ENCODE measurements around the gene SPIRE1.

SPIRE1 gene

DNA sequence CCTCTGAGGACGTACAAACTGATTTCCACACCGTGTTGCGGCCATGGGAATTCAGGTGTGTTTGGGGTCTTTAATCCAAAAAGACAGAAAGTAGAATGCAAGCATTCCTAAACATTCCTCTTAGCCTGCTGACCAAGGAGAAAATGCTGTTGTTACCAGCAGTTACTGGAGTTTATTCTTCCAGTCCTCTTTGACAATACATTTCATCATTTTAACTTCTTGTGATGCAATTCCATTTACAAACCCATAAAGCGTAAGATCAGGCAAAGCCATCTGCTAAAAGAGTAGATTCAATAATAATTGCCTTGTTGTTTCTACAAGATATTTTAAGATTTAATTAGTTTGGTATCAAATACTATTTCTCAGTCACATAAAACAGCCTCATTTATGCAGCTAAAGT lies 32.7 kb downstream of the SPIRE1 start:
- no peak for DNase-seq (ENCODE audit: low read depth, low spot score)
- TF ChIP-seq, protein P1, sequence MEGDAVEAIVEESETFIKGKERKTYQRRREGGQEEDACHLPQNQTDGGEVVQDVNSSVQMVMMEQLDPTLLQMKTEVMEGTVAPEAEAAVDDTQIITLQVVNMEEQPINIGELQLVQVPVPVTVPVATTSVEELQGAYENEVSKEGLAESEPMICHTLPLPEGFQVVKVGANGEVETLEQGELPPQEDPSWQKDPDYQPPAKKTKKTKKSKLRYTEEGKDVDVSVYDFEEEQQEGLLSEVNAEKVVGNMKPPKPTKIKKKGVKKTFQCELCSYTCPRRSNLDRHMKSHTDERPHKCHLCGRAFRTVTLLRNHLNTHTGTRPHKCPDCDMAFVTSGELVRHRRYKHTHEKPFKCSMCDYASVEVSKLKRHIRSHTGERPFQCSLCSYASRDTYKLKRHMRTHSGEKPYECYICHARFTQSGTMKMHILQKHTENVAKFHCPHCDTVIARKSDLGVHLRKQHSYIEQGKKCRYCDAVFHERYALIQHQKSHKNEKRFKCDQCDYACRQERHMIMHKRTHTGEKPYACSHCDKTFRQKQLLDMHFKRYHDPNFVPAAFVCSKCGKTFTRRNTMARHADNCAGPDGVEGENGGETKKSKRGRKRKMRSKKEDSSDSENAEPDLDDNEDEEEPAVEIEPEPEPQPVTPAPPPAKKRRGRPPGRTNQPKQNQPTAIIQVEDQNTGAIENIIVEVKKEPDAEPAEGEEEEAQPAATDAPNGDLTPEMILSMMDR (IDR thresholded peaks at IDR 0.05; ENCODE audit: low read depth, low read length): no peak
- no peak overlapping the region for H3K4me3 ChIP-seq (ENCODE audit: low read depth, low read length)
- in situ Hi-C loops (cut with HindIII; ENCODE audit: low sequenced_read_pairs): no loop called here

DNA sequence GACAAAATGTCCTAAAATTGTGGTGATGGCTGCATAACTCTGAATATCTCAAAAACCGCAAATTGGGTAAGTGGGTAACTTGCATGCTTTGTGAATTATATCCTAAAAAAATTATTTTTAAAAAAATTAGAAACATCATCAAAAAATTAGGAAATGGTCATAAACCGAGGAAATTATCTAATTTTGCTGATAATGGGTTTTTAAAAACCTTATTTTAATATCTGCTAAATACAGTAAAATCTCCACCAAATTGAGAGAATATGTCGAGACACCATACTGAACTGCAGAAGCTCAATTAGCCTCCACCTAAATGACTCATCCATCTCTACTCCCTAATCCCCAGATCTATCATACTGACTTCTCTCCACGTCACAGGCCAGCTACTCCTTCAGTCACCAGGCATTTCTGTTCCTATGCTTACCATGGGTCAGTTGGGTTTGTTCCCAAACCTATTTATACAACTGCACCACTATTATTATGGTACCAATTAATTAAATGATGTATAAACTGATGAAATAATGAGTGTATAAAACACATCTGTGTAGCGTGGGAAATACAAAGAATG lies 36.1 kb downstream of the SPIRE1 start:
- TF ChIP-seq, protein P1 (IDR thresholded peaks at IDR 0.05; ENCODE audit: low read depth, low read length): no peak
- in situ Hi-C loops (cut with HindIII; ENCODE audit: low sequenced_read_pairs): no loop called here
- H3K4me3 ChIP-seq (ENCODE audit: low read depth, low read length): no peak overlapping the region
- peak; percentile 65 for DNase-seq (ENCODE audit: low read depth, low spot score)

DNA sequence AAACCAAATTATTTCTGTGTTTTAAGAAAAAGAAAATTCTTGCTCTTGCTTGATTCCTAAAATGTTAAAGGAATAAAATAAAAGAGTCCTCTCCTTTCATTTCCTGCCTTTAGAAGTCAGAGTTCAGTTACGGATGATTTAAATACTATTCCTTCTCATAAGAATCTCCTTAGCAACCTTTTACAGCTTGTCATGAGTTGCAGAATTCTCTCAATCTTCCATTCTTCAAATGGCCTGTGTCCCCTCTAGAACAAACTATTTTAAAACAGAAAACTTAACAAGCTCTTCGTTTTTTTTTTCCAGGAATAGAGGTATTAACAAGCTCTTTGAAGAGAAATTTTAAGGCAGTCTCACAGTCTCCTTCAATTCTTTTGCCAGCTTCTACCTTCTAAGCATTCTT lies 42.2 kb downstream of the SPIRE1 start:
- TF ChIP-seq, protein P1 (IDR thresholded peaks at IDR 0.05; ENCODE audit: low read depth, low read length): no peak
- no peak for DNase-seq (ENCODE audit: low read depth, low spot score)
- in situ Hi-C loops (cut with HindIII; ENCODE audit: low sequenced_read_pairs): no loop called here
- no peak overlapping the region for H3K4me3 ChIP-seq (ENCODE audit: low read depth, low read length)

DNA sequence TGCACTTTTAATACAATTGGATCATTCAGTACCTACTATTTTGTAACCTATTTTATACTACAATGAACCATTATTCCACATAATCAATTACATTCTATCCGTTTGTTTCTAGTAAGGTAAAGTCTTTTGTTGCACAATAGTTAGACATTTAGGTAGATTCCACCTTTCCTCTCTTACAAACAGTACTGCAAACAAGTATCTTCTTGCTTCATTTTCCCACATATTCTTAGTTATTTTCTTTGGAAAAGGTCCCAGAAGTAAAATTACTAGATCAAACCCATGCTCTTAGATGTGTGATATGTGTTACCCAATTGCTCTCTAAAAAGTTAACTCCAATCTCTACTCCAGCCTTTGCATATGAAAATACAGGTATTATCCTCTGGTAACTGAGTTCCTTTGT lies 49.6 kb downstream of the SPIRE1 start:
- H3K4me3 ChIP-seq (ENCODE audit: low read depth, low read length): no peak overlapping the region
- TF ChIP-seq, protein P1 (IDR thresholded peaks at IDR 0.05; ENCODE audit: low read depth, low read length): no peak
- in situ Hi-C loops (cut with HindIII; ENCODE audit: low sequenced_read_pairs): no loop called here
- DNase-seq (ENCODE audit: low read depth, low spot score): peak; percentile 68

DNA sequence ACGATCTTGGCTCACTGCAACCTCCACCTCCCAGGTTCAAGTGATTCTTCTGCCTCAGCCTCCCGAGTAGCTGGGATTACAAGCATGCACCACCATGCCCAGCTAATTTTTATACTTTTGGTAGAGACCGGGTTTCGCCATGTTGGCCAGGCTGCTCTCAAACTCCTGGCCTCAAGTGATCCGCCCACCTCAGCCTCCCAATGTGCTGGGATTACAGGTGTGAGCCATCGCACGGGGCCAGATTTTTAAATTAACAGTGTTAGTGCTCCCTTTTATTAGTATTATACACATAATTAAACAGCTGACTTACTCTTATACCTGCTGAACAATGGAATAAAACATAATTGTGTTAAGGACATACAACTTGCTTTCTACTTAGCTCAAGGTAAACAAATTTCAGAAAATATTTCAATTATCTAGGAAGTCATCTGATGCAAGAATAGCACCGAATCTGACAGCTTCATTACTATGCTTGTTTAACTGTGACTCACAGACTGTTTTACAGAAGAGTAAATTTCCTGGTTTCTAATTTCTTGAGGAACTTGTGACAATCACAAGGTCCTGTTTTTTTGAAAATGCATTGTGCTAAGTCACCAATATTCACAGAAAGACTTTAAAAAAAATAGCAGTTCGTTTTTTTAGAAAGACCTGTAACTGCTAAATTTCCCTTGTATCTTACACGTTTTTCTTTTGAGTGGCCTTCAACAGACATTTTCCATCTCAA lies 51.2 kb downstream of the SPIRE1 start:
- in situ Hi-C loops (cut with HindIII; ENCODE audit: low sequenced_read_pairs): no loop called here
- DNase-seq (ENCODE audit: low read depth, low spot score): peak; percentile 75
- no peak overlapping the region for H3K4me3 ChIP-seq (ENCODE audit: low read depth, low read length)

DNA sequence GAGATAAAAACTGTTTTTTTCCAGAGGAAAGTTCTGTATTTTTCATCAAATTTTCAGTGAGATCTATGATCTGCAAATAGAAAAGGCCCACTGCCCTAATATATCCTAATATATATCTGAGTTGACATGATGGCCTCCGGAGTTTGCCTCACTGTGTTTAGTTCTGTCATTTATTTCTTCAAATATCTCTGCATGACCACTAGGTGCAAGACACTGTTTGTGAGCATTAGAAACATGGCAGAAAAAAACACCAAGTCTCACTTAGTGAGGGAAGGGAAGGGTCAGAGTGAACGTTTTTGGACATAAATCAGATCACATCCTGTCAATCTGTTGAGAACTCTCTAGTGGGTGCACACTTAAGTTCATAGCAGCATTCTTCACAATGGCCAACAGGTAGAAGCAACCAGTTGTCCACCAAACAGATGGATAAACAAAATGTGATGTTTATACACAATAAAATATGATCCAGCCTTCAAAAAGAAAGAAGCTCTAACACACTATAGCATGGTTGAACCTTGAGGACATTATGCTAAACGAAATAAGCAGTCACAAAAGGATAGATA lies 53.4 kb downstream of the SPIRE1 start:
- in situ Hi-C loops (cut with HindIII; ENCODE audit: low sequenced_read_pairs): no loop called here
- no peak for DNase-seq (ENCODE audit: low read depth, low spot score)
- no peak overlapping the region for H3K4me3 ChIP-seq (ENCODE audit: low read depth, low read length)
- TF ChIP-seq, protein P1 (IDR thresholded peaks at IDR 0.05; ENCODE audit: low read depth, low read length): peak; percentile 18

More for the DNA sequence above, 51.2 kb downstream of the SPIRE1 start:
- TF ChIP-seq, protein P1 (IDR thresholded peaks at IDR 0.05; ENCODE audit: low read depth, low read length): no peak

Data from astrocyte of the spinal cord (primary cell).